ENCODE measurements around the gene GPAM.
"Not testable (repeated sequence)": the region's sequence is repeated elsewhere in the genome, so short reads cannot be mapped to it uniquely, and the experiment has no call there.

GPAM gene

GRCh38 chr10:112215342-112215774, 31.8 kb upstream of the GPAM start:
- no peak for DNase-seq (ENCODE audit: low read depth)

DNA sequence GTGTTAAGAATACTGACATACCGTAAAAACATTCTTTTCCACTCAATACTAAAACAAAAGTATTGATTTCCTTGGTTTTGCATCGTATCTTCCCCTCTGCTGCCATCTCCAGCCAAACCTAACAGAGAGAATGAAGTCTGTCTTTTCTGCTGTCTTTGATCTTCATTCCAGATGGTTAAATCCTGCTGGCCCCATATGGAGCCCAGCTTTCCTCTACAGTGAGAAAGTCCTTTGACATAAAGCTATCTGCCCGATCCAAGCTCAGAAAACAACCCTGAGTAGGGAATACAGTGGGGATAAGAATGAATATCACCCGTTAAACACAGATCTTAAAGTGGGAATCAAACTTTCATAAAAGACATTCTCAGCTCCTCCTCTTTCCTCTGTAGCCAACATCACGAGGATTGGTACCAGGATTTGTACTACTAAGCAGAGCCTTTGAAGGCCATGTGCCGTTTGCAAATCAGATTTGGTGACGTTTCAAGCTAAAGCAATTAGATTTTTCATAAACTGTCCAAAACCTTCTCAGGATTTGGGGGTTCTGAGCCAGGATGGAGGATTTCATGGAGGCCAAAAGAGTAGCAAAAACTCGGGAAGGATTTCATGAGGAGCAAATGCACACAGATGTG, 30.8 kb upstream of the GPAM start:
- no peak for DNase-seq (ENCODE audit: low read depth)

DNA sequence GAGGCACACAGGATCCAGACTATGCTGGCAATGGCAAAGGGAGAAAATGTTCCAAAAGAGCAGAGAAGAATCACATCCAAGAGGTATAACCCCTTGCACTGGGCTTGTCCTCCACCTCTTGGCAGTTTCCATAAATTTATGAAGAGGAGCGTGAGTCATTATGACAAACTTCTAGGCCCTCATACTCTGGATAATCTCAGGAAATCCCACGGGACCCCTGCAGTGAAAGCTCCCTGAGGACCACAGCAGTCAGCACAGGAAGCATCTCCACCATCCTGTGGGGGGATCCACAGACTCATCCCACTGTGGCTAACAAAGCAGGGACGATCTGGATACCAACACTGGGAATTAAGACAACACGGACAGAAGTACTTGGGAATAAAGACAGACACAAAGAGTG, 30.3 kb upstream of the GPAM start:
- no peak for DNase-seq (ENCODE audit: low read depth)

DNA sequence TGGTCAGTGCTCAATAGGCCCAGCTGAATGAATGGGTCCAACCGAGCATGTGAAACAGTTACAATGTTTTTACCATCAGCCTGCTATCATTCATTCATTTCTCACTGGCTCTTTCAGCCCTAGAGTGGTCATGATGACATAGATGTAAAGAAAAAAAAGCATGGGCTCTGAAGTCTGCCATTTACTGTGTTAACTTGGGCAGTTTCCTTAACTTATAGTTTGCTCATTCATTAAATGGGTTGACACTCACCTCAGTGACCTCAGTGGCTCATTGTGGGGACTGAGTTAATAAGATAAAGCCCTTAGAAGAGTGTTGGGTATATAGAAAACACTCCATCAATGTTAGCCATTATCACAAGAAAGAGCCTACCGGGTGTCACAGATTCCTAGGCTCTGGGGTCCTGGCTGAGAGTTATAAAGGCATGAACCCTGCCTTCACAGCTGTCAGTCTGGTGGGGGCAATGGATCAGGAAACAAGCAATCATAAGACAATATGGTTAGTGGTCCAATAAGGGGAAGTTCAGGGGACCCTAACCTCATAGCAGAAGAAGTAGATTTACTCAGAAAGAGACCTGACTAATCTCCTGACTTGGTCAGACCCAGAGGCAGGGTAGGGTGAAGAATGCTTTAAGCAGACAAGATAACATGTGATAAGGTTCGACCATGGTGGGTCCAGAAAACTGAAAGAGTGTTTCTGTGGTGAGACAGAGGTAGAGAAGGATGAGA, 29.7 kb upstream of the GPAM start:
- no peak for DNase-seq (ENCODE audit: low read depth)

GRCh38 chr10:112210666-112211065, 27.1 kb upstream of the GPAM start:
- no peak for DNase-seq (ENCODE audit: low read depth)

- no peak for DNase-seq (ENCODE audit: low read depth)
These were observed 26.1 kb upstream of the GPAM start for GRCh38 chr10:112209684-112210131.

DNA sequence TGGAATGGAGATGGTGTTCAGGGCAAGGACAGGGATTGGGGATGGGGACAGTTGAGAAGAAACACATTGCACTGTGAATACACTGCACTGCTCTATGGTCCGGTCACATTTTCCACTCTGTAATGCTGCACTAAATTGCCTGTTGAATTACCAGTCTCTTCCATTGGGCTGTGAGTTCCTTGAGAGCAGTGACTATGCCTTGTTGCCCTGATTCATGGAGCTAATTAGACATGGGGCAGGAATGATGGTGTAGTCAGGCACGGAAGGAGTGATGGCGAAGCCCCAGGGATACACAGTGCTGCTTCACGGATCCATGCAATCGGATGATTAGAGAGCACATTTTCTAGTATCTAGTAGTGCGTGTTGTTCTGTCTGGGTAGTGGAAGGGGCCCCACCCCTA, 25.4 kb upstream of the GPAM start:
- DNase-seq (ENCODE audit: low read depth), result no peak

DNA sequence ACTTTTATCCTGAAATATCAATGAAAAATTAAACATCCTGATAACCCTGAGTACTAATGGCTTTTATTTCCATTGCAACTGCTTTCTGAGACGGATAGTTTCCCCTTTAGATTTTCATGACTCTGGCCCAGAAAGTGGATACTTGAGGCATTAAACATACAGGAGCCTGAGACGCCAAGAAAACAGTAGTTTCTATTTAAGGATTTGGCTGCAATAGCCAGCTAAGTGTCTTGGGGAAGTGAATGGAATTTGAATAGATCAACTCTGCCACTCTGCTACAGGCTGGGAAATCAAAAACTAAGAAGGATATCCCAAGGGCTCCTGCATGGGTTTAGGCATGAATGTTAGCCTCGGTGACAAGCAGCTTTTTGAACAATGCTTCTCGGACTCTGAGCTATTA, 24.7 kb upstream of the GPAM start:
- no peak for DNase-seq (ENCODE audit: low read depth)

DNA sequence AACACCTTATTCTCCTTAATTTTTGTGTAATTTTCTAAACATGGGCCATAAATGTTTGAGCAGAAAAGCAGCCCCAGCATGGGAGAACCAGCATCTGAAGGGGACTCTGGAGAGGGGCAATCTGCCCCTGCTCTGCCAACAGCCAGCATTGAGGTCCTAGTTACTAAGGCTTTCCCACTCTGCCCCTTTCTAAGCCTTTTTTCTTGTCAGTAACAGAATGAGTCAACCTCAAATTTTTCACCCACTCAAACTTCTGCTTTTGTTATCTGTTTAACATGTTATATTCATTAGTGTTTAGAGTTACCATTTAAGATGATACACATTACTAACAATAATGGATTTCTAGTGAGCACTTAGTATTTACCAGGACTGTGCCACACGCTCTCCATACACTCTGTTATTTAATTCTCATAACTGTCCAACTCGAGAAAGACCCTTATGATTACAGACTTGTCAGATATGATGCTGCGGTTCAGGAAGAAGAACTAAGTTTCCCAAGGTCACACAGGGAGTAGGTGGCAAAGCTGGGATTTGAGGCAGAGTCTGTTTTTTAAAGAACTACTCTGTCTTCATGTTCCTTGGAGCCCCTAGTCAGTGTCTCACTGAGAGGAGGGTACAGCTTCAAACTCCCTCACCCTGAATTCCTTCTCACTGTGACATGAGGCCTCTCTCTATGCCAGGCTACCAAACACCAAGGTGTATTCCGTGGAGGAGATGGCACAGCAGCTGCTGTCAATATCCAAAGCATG, 19.9 kb upstream of the GPAM start:
- no peak for DNase-seq (ENCODE audit: low read depth)

DNA sequence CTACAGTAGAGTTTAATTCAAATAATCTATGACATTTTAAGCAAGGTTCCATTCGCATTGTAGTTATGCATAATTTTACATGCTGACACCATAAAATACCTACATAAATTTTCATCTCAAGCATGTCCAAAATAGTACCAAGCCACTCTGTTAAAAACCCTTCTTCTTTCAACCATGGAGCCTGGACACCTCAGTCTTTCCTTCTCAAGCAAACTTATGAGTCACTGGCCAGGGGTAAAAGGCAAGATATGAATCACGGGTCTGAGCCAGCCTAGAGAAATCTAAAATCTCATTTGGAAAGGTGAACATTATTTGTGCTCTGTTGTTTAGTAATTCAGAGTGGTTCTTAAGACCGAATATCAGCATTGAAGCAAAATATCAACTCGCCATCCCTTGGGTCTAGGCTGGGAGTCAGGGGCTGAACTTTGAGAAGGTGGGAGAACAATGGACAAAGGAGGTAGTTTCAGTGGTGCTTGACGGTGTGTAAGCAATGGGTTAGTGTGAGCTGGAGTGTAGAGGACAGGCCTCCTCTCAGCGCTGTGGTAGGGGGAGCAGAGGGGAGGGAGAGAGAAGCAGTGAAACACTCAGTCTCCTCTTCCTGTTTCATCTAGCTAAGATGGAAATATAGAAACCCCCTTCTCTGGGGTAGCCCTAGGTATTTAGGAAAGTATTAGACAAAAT, 19.1 kb upstream of the GPAM start:
- no peak for DNase-seq (ENCODE audit: low read depth)

DNA sequence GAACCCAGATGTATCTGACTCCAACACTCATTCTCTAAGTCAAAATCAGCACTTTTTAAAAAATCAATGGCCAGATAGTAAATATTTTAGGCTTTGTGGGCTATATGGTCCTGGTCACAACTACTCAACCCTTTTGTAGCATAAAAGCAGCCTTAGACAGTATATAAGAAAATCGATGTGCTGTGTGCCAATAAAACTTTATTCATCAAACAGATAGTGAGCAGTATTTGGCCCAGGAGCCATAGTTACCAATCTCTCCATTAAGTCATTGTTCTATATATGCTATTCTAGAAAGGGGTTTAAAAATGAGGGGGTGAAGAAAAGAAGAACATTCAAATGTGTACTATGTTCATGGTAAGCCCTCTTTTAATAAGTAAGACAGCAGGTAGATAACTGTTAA, 18.5 kb upstream of the GPAM start:
- no peak for DNase-seq (ENCODE audit: low read depth)

DNA sequence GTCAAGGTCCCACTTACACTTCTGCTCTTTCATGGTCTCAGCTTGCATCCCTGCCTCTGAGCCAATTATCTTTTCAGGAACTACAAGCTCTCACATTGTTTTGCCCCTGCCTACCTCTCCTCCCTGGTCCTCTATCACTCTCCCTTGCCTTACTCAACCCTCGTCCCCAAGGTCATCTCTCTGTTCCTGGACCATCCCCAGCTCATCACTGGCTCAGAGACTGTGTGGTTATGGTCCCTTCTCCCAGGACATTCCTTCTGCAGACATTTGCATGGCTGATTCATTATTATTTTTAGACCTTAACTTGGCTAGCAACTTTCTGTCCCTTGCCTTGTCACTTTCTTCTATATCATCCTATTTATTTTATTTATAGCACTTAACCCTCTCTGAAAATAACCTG, 17.8 kb upstream of the GPAM start:
- no peak for DNase-seq (ENCODE audit: low read depth)

- DNase-seq (ENCODE audit: low read depth), result not testable (repeated sequence)
These were observed 16.7 kb upstream of the GPAM start for GRCh38 chr10:112200259-112200658.

DNA sequence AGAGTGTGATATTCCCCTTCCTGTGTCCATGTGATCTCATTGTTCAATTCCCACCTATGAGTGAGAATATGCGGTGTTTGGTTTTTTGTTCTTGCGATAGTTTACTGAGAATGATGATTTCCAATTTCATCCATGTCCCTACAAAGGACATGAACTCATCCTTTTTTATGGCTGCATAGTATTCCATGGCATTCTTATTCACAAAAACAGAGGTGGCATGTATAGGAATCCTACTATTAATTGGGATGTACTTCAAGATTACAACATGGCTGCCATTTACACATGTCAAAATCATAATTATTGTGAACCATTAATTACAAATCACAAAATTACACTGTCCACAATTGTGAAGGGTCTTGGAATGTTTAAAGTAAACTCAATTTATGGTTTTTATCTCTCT, 14.1 kb upstream of the GPAM start:
- DNase-seq (ENCODE audit: low read depth), result not testable (repeated sequence)

DNA sequence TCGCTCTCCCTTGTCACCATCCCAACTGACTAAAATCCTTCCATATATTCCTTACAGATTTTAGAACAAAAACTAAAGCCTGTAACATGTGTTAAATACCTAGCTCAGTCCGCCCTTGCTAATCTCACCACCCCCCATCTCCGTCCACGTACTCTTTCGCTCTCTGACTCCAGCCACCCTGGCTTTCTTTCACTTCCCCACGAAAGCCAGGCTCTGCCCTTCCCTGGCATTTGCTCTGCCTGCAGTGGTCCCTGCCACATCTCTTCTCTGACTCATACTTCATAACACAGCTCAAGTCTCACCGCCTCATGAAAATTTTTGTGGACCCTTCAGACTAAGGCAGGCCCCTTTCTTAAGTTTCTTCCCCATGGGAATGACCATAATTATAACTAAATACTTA, 11.7 kb upstream of the GPAM start:
- DNase-seq (ENCODE audit: low read depth), result no peak

DNA sequence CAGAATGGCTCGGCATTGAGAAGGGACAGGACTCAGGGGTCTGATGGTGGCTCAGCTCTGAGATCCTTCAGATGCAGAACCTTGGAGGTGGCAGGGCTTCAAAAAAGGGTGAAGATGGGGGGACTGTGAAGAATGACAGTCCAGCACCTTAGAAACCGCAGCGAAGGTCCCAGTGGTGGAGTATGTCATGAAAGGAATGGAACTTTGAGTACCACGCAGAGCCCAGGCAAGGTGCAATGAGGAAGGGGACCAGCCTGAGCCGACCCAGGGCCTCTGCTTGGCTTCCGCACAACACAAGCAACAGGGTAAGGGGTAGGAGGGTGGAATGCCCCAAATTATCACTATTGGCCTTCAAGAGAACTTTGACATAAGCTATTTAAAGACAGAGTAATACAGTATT, 8.2 kb upstream of the GPAM start:
- no peak for DNase-seq (ENCODE audit: low read depth)

- no peak for DNase-seq (ENCODE audit: low read depth)
These were observed 7.6 kb upstream of the GPAM start for GRCh38 chr10:112191041-112191590.

- DNase-seq (ENCODE audit: low read depth), result no peak
These were observed 5.9 kb upstream of the GPAM start for GRCh38 chr10:112189465-112189864.

DNA sequence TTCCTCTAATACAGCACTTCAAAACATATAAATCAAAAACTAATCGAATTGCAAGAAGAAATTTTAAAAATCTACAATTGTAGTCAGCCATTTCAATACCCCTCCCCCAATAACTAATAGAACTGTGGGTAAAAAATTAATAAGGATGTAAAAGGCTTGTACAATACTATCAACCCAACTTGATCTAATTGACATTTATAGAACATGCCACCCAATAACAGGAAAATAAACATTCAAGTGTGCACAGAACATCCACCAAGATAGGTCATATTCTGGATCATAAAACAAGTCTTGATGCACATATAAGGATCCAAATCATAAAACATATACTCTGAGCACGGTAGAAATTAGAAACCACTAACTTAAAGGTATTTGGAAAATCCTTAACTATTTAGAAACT, 4.0 kb upstream of the GPAM start:
- no peak for DNase-seq (ENCODE audit: low read depth)

- DNase-seq (ENCODE audit: low read depth), result no peak
These were observed 2.4 kb upstream of the GPAM start for GRCh38 chr10:112185959-112186358.

DNA sequence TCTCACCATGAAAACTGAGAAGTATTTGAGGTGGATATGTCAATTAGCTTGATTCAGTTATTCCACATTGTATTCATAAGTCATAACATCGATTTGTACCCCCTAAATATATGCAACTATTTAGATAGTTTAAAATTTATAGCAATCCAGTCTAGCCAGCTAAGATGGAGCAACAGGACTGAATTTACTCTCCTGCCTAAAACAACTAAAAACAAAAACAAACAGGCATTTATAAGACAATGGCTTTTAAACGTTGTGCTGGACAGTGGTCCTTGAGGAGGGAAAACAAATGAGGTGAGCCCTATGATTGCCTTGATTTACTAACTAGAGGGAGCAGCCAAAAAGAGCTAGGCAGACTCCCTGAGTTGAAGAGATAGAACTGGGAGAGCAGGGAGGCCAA, 814 bp upstream of the GPAM start:
- no peak for DNase-seq (ENCODE audit: low read depth)

- DNase-seq (ENCODE audit: low read depth), result no peak
These were observed 447 bp upstream of the GPAM start for GRCh38 chr10:112184052-112184371.
